ENCODE results near the gene SORCS3.

DNA sequence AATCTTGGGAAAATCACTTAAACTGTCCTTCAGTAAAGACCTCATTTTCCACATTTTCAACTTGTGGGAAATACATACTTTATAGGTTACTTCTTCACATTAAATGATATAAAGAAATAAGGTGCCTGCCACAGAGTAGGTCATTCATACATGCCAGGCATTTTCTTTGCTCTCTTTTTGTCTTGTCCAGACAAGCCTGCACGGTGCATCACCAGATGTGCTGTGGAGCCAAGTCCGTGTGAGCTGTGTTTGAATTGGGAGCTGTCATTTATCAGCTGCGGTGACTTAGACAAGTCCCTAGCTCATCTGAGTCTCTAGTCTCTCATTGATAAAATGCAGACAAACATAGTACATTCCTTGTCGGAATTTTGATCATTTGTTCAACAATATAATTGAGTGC lies 432.9 kb downstream of the SORCS3 start:
- no peak for TF ChIP-seq CBFB (CRISPR knock-in tag; IDR thresholded peaks at IDR 0.05; ENCODE audit: low read depth)
- no peak for TF ChIP-seq JUN (CRISPR knock-in tag; IDR thresholded peaks at IDR 0.05)
- no peak for TF ChIP-seq NR3C1 (CRISPR knock-in tag; conservative IDR thresholded peaks at IDR 0.05; ENCODE audit: low read depth)
- TF ChIP-seq, protein P1, sequence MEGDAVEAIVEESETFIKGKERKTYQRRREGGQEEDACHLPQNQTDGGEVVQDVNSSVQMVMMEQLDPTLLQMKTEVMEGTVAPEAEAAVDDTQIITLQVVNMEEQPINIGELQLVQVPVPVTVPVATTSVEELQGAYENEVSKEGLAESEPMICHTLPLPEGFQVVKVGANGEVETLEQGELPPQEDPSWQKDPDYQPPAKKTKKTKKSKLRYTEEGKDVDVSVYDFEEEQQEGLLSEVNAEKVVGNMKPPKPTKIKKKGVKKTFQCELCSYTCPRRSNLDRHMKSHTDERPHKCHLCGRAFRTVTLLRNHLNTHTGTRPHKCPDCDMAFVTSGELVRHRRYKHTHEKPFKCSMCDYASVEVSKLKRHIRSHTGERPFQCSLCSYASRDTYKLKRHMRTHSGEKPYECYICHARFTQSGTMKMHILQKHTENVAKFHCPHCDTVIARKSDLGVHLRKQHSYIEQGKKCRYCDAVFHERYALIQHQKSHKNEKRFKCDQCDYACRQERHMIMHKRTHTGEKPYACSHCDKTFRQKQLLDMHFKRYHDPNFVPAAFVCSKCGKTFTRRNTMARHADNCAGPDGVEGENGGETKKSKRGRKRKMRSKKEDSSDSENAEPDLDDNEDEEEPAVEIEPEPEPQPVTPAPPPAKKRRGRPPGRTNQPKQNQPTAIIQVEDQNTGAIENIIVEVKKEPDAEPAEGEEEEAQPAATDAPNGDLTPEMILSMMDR (IDR thresholded peaks at IDR 0.05): no peak
- TF ChIP-seq ELF4 (CRISPR knock-in tag; IDR thresholded peaks at IDR 0.05; ENCODE audit: low read depth): no peak
- no peak for TF ChIP-seq ZNF138 (CRISPR knock-in tag; conservative IDR thresholded peaks at IDR 0.05)
- TF ChIP-seq SP1 (CRISPR knock-in tag; conservative IDR thresholded peaks at IDR 0.05): no peak
- no peak for TF ChIP-seq NFE2L1 (CRISPR knock-in tag; IDR thresholded peaks at IDR 0.05)
- no peak for TF ChIP-seq HMGA2 (CRISPR knock-in tag; IDR thresholded peaks at IDR 0.05)
- TF ChIP-seq ZNF423 (CRISPR knock-in tag; IDR thresholded peaks at IDR 0.05): no peak
- TF ChIP-seq, protein P2, sequence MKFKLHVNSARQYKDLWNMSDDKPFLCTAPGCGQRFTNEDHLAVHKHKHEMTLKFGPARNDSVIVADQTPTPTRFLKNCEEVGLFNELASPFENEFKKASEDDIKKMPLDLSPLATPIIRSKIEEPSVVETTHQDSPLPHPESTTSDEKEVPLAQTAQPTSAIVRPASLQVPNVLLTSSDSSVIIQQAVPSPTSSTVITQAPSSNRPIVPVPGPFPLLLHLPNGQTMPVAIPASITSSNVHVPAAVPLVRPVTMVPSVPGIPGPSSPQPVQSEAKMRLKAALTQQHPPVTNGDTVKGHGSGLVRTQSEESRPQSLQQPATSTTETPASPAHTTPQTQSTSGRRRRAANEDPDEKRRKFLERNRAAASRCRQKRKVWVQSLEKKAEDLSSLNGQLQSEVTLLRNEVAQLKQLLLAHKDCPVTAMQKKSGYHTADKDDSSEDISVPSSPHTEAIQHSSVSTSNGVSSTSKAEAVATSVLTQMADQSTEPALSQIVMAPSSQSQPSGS (CRISPR knock-in tag; IDR thresholded peaks at IDR 0.05; ENCODE audit: borderline replicate concordance, low read depth): no peak
- TF ChIP-seq ZNF232 (CRISPR knock-in tag; IDR thresholded peaks at IDR 0.05): no peak
- no peak for TF ChIP-seq ZNF121 (CRISPR knock-in tag; IDR thresholded peaks at IDR 0.05)

All from WTC11 (cell line).